GM18861 (cell line): ENCODE measurements around the gene CCDC34.
A peak's percentile ranks its signal among the peaks of the same experiment; 100 is the strongest.

Source experiments
- ATAC-seq: cut with Tn5 transposase; IDR thresholded peaks from one replicate; pipeline ENCODE4 v1.9.1; 2021; ENCODE audit not compliant: unreplicated experiment

Gene CCDC34

DNA sequence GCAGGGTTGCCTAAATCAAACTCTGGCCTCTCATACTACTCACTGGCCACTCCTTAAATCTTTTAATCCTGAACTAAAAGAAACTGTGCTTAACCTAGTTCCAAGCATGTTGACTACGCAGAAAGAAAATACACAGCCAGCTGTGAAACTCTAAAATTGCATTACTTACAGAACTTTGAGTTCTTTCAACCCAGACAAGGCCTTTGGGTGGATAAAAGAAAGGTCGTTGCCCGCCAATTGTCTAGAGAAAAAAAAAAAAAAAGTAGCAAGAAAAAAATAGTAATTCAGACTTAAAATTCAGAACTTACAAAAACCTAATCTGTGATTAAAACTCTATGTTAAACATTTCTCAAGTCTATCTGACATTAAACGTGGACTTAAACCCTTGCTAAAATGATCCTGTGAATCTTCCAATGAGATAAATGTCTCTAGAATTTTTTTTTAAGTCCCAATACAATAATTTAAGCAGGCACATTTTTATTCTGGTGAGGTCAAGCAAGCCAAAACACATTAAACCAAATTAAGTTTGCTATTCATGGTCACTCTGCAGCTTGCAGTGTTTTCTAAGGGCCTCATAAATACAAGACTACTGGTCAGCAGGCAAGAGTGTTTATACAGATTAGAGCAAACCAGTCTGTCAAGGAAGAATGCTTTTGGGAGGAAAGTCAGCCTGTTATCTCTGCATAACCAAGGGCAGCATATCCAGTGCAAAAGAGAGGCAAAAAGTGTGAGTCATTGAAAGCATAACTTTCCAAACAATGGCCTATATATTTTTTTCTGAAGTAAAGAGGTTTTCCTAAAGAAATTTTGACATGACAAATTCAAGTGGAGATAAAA, 29.5 kb upstream of the CCDC34 start:
- no peak for ATAC-seq

DNA sequence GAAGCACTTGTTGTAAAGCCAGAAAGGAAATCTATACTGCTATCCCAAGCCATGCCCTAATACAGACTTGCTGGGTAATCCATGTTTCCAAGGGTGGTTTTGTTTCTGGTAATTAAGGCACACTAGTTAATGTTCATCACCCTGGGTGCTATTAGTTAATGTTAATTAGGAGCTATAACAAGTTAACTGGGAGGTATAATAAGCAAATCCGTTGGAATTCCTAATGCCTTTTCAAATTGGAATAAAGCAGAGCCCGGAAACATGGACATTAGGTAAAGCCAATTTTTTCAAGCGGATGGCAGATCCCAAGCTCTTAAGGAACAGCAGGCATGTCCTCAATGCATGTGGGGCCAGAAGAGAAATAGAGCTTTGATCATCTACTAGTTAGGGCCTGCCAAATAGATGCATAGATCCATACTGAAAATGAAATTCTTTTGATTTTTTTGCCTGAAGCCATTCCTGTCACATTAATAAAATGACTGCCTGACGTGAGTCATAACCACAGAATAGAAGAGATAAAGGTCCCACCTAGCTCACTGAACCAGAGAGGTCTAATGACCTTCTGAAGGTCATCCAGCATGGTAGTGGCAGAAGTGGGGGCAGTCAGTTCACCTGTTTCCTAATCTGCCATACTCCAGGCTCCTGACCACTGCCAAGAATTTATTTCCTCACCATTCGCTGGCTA, 28.5 kb upstream of the CCDC34 start:
- no peak for ATAC-seq

DNA sequence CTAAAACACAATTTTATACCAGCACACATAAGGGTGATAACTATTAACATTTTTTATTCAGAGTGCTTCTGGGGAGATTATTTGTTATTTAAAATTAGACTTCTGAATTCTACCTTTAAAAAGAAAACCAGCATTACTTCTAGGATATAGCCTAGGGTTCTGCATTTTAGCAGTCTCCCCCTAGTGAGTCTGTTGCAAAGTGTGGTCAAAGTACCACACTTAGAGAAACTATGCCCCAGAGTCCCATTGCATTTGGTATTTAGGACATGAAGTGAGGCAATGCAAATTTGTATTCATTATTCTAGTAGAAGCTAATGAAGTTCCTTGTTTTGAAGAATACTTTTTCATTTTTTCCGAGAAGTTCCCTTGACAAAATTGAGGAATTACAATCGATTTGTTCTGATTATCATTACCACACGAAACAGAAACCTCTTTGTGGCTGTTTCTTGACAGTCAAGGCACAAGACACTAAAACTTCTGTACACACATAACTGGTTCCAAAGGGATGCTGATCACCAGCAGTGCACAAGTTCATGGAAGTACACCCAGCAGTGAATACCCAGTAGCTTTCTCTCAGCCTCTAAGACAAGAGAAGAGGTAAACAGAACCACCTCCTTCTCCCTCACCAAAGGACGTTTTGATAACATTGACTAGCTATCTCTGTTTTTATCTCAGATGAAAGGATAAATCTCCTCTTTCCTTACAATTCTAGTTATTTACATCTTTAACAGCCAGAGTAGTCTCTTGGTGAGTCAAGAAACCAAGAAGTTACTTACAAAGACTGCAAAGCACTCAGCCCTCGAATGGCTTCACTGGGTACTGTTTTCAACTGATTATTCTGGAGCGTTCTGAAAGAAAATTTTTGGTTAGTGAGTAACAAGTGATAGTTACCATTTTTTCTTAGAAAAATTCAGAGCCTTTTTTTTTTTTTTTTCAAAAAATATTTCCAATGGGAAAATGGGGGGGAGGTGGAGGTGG, 27.6 kb upstream of the CCDC34 start:
- ATAC-seq, result no peak

DNA sequence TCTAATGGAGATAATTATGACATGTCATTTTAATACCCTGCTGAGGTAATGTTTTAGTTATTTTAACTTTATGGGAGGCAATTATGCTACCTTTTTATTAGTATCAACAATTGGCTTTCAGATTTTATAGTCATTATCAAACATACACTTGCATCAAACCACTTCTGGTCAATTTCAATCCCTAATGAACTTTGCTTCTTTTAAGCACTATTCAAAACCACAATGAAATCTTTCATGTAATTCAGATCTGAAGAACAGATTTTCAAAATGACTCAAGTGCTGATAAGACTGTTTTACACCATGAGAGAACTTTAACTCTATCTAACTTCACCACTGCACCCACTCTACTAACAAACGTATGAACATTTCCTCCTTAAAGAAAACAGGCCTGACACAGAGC, 25.9 kb upstream of the CCDC34 start:
- ATAC-seq, result peak; percentile 35

DNA sequence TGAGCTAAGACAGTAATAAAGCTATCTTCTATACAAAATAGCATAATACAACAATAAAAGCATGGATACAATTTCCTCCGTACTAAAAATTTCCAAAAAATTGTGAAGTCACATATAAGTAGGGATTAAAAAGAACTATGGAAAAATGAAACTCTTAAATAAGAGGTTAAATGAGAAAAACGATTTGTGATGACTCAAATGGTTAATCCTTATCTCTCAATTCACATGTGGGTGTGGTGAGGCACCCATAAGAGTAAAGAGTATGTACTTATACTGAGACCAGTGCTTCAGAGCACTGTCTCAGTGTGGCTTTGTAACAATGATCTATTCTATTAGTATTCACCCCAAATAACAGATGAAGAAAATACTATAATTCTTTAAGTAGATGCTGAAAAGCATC, 25.0 kb upstream of the CCDC34 start:
- ATAC-seq, result no peak

DNA sequence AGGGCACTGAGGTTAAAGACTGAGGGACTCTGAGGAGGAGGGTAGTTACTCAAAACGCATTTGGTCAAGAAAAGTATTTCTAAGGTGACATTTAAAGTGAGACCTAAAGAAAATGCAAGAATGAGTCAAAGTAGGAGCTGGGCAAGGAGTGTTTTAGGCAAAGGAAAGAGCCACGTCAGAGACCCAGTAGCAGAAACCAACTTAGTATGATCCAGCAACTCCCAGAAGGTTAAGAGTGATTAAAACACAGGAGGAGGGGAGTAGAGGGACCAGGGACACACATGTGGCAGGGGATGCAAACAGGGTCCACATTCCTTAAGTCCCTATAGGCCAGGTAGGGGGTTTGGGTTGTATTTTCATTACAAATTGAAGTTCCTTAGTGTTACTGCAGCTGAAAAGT, 24.3 kb upstream of the CCDC34 start:
- no peak for ATAC-seq

DNA sequence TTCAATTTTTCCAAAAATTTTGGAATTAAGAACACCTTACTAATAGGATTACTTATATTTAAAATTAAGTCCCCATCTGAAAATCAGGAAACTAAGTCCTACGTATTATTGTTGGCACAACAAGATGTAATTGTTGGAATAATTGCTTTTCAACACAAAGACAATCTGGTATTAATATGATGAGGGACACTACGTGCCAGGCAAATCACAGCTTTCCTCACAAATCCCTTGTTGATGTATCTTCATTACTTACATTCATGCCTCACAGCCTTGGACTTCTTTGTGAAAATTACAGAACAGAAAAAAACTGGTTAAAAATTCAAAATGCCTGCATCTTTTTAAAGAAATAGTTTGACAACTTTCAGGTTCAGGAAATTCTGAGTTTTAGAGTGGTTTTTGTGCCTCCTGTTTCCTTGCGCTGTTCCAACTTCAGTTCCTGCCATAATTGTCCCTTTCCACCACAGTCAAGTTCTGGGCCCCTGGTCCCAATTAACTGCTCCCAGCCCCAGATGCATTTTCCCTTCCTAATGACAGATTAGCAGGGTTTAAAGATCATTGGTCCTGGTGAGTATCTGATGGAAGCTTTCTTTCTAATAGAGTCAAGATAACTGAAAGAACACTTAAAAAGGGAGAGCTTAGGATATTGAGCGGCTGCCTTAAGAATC, 23.3 kb upstream of the CCDC34 start:
- ATAC-seq, result no peak

DNA sequence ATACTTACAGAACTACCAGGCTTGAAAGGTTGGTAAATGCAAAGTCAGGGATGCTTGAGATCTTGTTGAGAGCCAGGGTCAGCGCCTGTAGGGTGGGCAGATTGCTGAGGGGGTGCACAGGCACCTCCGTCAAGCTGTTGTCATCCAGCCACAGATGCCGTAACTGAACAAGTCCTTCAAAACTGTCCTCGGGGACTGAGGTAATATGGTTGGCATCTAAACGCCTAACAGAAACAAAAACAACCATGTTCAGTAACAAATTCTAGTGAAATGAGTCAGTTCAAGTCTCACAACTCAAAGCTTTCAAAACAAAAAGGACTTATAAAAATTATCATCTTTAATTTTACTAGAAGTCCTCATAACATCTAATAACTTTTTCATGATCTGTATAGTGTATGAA, 22.2 kb upstream of the CCDC34 start:
- ATAC-seq, result no peak

DNA sequence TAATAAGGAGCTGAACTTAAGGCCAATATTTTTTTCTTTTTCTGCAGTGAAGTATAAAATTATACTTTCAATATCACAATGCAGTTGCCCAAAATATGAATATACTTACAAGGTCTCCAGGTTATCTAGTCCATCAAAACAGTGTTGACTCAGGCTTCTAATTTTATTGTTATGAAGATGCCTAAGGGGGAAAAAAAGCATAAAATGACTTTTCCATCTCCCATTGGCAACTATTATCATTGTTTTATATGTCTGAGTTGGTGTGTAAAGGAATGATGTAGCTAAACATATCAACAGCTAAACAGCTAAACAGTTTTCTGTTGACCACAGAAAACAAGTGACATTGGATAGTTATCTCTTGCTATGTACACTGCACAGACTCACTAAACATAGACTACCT, 21.2 kb upstream of the CCDC34 start:
- no peak for ATAC-seq

DNA sequence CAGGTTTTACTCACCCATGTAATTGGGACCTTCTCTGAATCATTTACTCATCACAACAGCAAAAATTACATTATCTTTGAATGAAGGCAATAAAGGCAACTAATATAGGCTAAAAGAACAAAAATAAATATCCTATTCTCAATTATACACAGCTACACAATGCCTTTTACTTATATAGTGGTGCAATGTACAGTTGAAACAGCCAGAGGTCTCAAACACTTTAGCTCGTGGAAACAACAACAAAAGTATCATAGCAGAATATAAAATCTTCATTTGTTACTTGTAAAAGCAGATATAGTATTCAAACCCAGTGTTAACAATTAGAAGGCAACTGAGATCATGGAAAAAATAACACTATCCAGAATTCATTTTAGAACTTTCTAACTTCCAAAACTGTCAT, 20.6 kb upstream of the CCDC34 start:
- ATAC-seq, result no peak

DNA sequence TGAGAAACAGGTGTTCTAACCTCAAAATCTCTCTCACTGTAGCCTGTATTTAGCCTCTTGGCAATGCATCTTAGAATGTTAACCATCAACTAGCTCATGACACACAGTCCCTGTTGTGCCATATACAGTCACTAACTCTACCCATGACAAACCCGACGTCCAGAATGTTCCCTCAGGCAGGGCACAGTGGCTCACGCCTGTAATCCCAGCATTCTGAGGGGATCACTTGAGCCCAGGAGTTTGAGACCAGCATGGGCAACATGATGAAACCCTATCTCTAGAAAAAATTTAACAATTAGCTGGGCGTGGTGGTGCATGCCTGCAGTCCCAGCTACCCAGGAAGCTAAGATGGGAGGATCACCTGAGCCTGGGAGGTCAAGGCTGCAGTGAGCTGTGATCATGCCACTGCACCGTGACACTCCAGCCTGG, 18.2 kb upstream of the CCDC34 start:
- ATAC-seq, result peak; percentile 95

DNA sequence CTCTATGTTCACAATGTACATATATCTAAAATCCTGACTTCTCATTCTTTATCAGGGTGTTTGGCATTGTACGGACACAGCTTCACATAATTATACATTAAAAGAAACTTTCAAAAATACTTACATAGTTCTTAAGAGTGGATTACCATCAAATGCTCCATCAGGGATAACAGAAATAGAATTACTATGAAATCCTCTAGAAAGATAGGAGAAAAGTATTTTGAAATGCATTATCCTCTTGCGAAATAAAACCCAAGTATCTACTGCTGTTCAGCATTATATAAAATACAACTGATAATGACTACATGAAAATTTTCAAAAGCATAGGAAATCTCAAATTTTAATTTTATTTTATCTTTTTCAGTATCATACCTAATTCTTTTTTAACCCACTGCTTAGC, 17.8 kb upstream of the CCDC34 start:
- ATAC-seq, result no peak

DNA sequence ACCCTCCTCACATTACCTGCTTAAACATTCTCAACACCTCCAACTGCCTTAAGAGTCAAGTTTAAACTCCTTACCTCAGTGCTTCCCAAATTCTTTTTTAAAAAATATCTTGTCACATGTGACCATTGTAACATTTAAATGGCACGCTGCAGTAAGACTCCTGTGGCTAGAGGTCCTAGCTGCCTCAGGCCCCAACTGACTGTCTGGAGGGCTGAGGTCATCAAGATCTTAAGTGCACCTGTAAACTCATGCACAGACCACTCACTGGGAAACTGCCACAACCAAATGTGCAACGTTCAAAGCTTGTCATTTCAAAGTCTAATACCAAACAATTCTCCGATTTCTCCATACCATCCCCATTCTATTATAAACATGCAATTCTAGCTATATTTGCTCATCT, 16.4 kb upstream of the CCDC34 start:
- ATAC-seq, result no peak

DNA sequence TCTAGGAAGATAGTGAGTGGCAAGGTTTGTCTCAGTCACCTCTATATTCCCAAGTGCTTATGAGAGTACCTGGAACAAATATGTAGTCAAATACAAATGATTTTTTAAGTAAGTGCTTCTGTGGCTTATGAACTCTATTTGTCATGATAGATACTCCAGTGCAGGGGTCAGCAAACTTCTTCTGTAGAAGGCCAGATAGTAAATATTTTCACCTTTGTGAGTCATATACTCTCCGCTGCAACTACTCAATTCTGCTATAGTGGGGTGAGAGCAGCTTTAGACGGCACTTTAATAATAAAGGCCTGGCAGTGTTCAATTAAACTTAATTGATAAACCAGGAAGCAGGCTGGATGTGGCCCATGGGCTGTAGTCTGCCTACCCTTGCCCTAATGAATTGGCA, 12.4 kb upstream of the CCDC34 start:
- ATAC-seq, result no peak

DNA sequence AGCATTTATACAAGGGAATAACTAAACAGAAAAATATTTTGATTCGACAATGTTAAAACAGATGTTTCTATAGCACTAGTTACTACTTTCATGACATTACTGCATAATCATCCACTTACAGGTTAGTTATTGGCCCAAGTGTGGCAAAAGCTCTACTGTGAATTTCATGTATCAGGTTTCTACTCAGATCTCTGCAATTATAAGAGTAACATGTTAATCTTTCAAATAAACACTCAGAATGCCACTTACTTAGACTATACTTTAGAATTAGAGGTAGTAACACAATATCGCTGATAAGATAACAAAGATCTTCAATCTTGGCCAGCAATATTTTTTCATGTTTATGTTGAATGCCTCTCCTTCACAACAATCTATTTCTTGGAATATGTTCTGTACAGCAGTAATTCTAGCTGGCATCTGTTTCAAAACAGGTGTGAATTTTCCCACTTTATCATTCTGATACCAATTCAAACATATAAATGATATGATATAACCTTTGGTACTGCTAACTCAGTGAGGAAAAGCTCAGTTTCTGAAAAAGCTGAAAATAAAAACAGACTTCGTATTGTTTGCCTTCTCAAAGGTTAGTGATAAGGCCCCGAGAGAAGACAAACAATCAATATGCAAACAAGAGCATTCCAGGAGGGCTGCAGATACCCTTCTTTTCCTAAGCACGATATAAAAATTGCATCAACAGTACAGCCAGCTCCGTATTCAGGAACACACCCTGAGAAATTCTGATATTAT, 11.0 kb upstream of the CCDC34 start:
- ATAC-seq, result no peak

DNA sequence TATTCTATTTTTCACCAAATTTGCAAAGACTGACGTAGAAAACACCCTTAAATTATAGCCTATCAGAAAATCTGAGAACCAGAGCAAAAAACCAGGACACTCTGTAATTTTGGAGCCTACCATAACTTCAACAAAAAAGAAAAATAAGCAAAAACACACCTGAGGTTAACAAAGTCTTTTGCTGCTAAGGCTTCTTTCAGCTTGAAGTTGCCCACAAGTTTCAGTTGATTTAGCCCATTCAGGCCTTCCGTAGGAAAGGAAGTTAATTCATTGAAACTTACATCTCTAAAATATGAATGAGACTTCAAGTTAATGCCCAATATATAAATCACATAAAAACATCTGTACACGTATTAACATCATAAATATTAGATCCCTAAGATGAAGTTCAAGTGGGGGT, 10.4 kb upstream of the CCDC34 start:
- ATAC-seq, result no peak

DNA sequence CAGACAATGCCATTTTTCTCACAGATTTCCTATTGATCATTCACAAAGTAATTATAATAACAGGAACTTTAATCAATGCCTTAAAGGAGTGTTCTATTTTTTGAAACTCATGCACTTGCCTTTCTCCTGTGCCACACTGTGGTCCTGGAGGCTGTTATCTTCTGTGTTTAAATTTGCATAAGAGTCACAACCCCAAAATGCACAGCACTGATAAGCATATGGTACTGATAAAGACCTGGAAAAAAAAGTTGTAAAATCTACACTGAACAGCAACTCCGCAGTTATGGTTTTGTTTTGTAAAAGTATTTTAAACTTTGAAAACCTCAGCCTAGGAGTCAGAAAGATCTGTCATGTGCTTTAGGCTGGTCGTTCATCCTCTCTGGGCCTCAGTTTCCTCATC, 9.1 kb upstream of the CCDC34 start:
- no peak for ATAC-seq

DNA sequence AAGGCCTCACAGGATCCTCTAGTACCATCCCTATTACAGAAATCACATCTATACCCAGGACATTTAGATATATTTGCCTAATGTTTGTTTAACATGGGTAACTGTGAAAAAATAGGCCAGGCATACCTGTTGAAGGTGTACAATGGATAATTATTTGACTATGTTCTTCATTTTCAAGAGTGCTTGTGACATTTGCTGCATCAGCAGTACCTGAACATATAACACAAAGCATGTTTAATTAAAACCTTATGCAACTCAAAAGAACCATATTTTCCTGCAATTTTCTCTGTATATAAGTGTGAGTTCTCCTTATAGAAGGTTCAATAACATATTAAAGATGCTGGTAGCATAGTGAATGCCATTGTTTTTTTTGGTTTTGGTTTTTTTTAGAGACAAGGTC, 8.5 kb upstream of the CCDC34 start:
- no peak for ATAC-seq

DNA sequence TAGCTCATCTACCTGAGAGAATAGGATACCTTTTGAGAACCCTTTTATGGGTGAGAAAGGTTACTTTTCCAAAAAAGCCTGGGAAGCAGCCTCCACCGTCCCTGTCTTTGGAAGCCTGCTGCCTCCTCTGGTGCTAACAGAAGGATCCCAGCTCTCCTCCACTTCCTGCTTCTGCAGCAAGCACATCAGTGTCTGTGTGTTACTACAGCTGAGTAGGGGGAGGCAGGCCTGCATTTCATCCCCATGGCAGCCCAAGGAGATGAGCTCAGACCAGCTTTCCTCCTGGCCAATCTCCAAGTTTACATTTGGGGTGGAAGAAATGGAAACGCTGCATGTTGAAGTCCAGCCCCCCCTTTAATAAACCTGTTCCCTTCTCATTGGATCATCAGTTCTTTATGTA, 7.4 kb upstream of the CCDC34 start:
- ATAC-seq, result no peak

DNA sequence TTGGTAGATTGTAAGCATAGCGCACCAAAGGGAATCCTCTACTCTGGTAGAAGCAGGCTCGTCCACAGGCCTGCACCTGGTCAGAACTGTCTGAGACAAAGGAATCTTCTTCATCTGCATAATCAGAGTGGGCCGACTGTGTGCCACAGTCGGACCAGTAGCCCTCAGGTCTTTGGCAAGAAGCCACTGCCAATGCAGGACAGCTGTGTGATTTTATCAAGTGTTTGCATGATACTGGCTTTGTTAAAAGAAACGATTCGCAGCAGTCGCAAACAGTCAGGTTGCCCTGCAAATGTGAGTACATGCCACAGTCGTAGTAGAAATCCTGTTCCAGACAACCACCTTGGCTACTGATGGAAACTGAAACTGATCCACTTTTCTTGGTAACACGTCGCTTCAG, 4.9 kb upstream of the CCDC34 start:
- ATAC-seq, result no peak
